K562 treated with DMSO at 1 percent for 4 hours (cell line): ENCODE measurements around the gene NXPE2. TPM values are rescaled to one million over a fixed set of nuclear protein-coding genes. Genes with fewer than 3 reads are reported as not detected.

Source experiments
- total RNA-seq: library from RNA; unstranded; fragments of 300-600 nt; gene quantifications from 2 replicates; pipeline ENCODE4 v1.2.3, GENCODE V29; 2022; ENCODE audit not compliant: insufficient read depth

The NXPE2 gene
- total RNA-seq: not detected in 2 replicates

GRCh38 chr11:114678125-114679036, at the start of gene NXPE2:
TSS of gene NXPE2 (plus strand) at chr11:114678527. CDS start at chr11:114678576, 49 bp downstream.

Other genes with a start within 250 kb of the NXPE2 start
- gene REXO2, start 239.1 kb upstream of the NXPE2 start, total RNA-seq: 120 and 128 TPM in 2 replicates
- gene NXPE1, start 118.6 kb upstream of the NXPE2 start, total RNA-seq: not detected in 2 replicates
- gene NXPE4, start 82.7 kb upstream of the NXPE2 start, total RNA-seq: not detected in 2 replicates